HCT116 (cell line): Measurements from ENCODE around the gene AOC2. TPM values are rescaled to one million over a fixed set of nuclear protein-coding genes. Genes with fewer than 3 reads are reported as not detected.

Experiments
- ATAC-seq: fragments of 200-7000 bp; cut with Tn5 transposase; 2 replicates; pipeline ENCODE4 v1.9.1; 2020; ENCODE audit warnings: mild to moderate bottlenecking, moderate library complexity
- BruUV-seq: library from RNA; stranded (reverse); fragments of 400-500 nt; replicated peaks from 2 replicates; lab custom pipeline; 2021; lab: Mats Ljungman, UMichigan
- CTCF ChIA-PET: fragments of 300-600 bp; sonication (Branson Sonifier 250); formaldehyde crosslinking; loops from one replicate; lab custom pipeline; 2021; ENCODE audit warnings: antibody characterized with exemption; lab: Charles Lee
- POLR2A ChIA-PET: fragments of 300-600, 350-600 bp; sonication (Branson Sonifier 250); formaldehyde crosslinking; loops from one replicate; lab custom pipeline; 2021; ENCODE audit warnings: antibody characterized with exemption; lab: Charles Lee
- RAD21 ChIA-PET, 2 experiments: fragments of 300-600 bp; sonication (Branson Sonifier 250); formaldehyde crosslinking; loops; one replicate each; lab custom pipeline; 2023; ENCODE audit warnings: low total read pairs in 2 of 2; ENCODE audit not compliant: uncharacterized antibody in 2 of 2, unreplicated experiment in 2 of 2, low non-redundant PET in 1 of 2; lab: Charles Lee
- DNase-seq: peaks from one replicate; pipeline ENCODE4 v3.0.0-alpha.2; 2010; ENCODE audit warnings: low read depth, low spot score
- H2AFZ ChIP-seq: fragments of 200-600 bp; shearing (Covaris generic), sonication (generic); 2 replicates; pipeline ENCODE4 v1.6.1; 2017; ENCODE audit warnings: low read depth, mixed run types, mixed read lengths, antibody characterized with exemption, low read length; ENCODE audit not compliant: poor library complexity, severe bottlenecking
- H3K27ac ChIP-seq: 2 replicates; pipeline ENCODE4 v1.5.1; 2012; ENCODE audit warnings: low read depth, low read length
- H3K27me3 ChIP-seq: fragments of 200-600 bp; sonication (generic); 2 replicates; pipeline ENCODE4 v1.6.1; 2016; ENCODE audit warnings: mixed run types, low read length, mixed read lengths; ENCODE audit not compliant: insufficient read depth
- H3K36me3 ChIP-seq, 2 experiments: fragments of 200-500 bp in 1 of 2; fragments of 200-600 bp in 1 of 2; sonication (Bioruptor generic) in 1 of 2; sonication (generic) in 1 of 2; 2 replicates each; pipeline versions ENCODE4 v1.5.1 to v1.6.1; 2014 to 2016; ENCODE audit warnings: low read length in 2 of 2, inconsistent platforms in 1 of 2, mixed read lengths in 1 of 2, mixed run types in 1 of 2; ENCODE audit not compliant: insufficient read depth in 2 of 2, control insufficient read depth in 1 of 2
- H3K4me1 ChIP-seq, 2 experiments: fragments of 200-600 bp in 1 of 2; sonication (generic) in 1 of 2; 2 replicates each; pipeline versions ENCODE4 v1.5.1 to v1.6.1; 2012 to 2017; ENCODE audit warnings: low read length in 2 of 2, inconsistent platforms in 1 of 2, mild to moderate bottlenecking in 1 of 2, mixed read lengths in 1 of 2, mixed run types in 1 of 2, moderate library complexity in 1 of 2; ENCODE audit not compliant: insufficient read depth in 2 of 2, control insufficient read depth in 1 of 2
- H3K4me2 ChIP-seq: fragments of 200-600 bp; sonication (generic); 2 replicates; pipeline ENCODE4 v1.6.1; 2017; ENCODE audit warnings: mixed run types, low read length, mixed read lengths
- H3K4me3 ChIP-seq, 2 experiments: fragments of 200-600 bp in 1 of 2; sonication (generic) in 1 of 2; replicated peaks in 1 of 2; 2 replicates each; pipeline ENCODE4 v1.5.1; 2011 to 2016; ENCODE audit warnings: low read length in 2 of 2, control low read depth in 1 of 2, low read depth in 1 of 2, mild to moderate bottlenecking in 1 of 2, mixed read lengths in 1 of 2, mixed run types in 1 of 2
- H3K79me2 ChIP-seq: fragments of 200-600 bp; sonication (generic); 2 replicates; pipeline ENCODE4 v1.6.1; 2017; ENCODE audit warnings: mild to moderate bottlenecking, mixed run types, low read length, moderate library complexity, mixed read lengths; ENCODE audit not compliant: insufficient read depth
- H3K9ac ChIP-seq: fragments of 200-600 bp; sonication (generic); 2 replicates; pipeline ENCODE4 v1.6.1; 2016; ENCODE audit warnings: low read length, mixed read lengths
- H3K9me2 ChIP-seq: fragments of 200-600 bp; sonication (generic), shearing (Covaris generic); 2 replicates; pipeline ENCODE4 v1.6.1; 2017; ENCODE audit warnings: mixed run types, mild to moderate bottlenecking, moderate library complexity; ENCODE audit not compliant: insufficient read depth
- H3K9me3 ChIP-seq, 2 experiments: fragments of 200-500 bp in 1 of 2; fragments of 200-600 bp in 1 of 2; sonication (Bioruptor generic) in 1 of 2; sonication (generic) in 1 of 2; 2 replicates each; pipeline ENCODE4 v1.6.1; 2014 to 2017; ENCODE audit warnings: low read length in 2 of 2, mixed read lengths in 2 of 2, inconsistent platforms in 1 of 2, low read depth in 1 of 2, mild to moderate bottlenecking in 1 of 2, mixed run types in 1 of 2, moderate library complexity in 1 of 2; ENCODE audit not compliant: control insufficient read depth in 1 of 2, insufficient read depth in 1 of 2
- H4K20me1 ChIP-seq: fragments of 200-600 bp; sonication (generic), shearing (Covaris generic); 2 replicates; pipeline ENCODE4 v1.6.1; 2017; ENCODE audit warnings: mixed run types, mild to moderate bottlenecking, moderate library complexity; ENCODE audit not compliant: insufficient read depth
- CEBPB ChIP-seq: IDR thresholded peaks from 2 replicates; pipeline ENCODE4 v1.6.1; 2012; ENCODE audit warnings: low read depth
- EGR1 ChIP-seq: IDR thresholded peaks from 2 replicates; pipeline ENCODE4 v1.6.1; 2012; ENCODE audit warnings: low read depth
- EZH2 ChIP-seq: fragments of 200-600 bp; sonication (generic); IDR thresholded peaks from 2 replicates; pipeline ENCODE4 v1.6.1; 2017; ENCODE audit warnings: antibody characterized with exemption, mixed run types
- FOSL1 ChIP-seq: IDR thresholded peaks from 2 replicates; pipeline ENCODE4 v1.6.1; 2012; ENCODE audit warnings: low read depth
- POLR2AphosphoS5 ChIP-seq: IDR thresholded peaks from 2 replicates; pipeline ENCODE4 v1.6.1; 2011; ENCODE audit warnings: mild to moderate bottlenecking, low read depth, low read length, moderate library complexity
- RAD21 ChIP-seq: IDR thresholded peaks from 2 replicates; pipeline ENCODE4 v1.6.1; 2012; ENCODE audit warnings: low read depth, mild to moderate bottlenecking
- TCF7L2 ChIP-seq: IDR thresholded peaks from 2 replicates; pipeline ENCODE4 v1.7.0; 2011; ENCODE audit warnings: borderline replicate concordance, inconsistent platforms; ENCODE audit not compliant: insufficient read depth, insufficient read length; ENCODE audit errors: extremely low read depth
- ZFX ChIP-seq: fragments of 450-650 bp; IDR thresholded peaks from 2 replicates; pipeline ENCODE4 v1.6.1; 2017
- ZNF274 ChIP-seq: fragments of 200-500 bp; sonication (Bioruptor generic); IDR thresholded peaks from 2 replicates; pipeline ENCODE4 v1.6.1; 2014; ENCODE audit warnings: mild to moderate bottlenecking, low read depth, low read length, inconsistent platforms
- intact Hi-C: fragments of 100-400 bp; cut with micrococcal nuclease; formaldehyde crosslinking; loops from 2 replicates; pipeline ENCODE4 v1.10.0; 2022
- total RNA-seq: library from RNA; stranded (reverse); gene quantifications from one replicate; pipeline ENCODE4 v1.2.1, GENCODE V29; 2021; ENCODE audit not compliant: unreplicated experiment
- TF ChIP-seq, protein P1 (sequence below): IDR thresholded peaks from 2 replicates; pipeline ENCODE4 v1.6.1; 2012
- TF ChIP-seq, protein P2 (sequence below): IDR thresholded peaks from 2 replicates; pipeline ENCODE4 v1.6.1; 2012; ENCODE audit warnings: low read depth
- TF ChIP-seq, protein P3 (sequence below): IDR thresholded peaks from 2 replicates; pipeline ENCODE4 v1.6.1; 2011; ENCODE audit warnings: mild to moderate bottlenecking, low read length, moderate library complexity; ENCODE audit not compliant: insufficient replicate concordance; ENCODE audit errors: extremely low read depth

The AOC2 gene
- total RNA-seq, 1 experiment from 2014 or later: 8.0 TPM

DNA sequence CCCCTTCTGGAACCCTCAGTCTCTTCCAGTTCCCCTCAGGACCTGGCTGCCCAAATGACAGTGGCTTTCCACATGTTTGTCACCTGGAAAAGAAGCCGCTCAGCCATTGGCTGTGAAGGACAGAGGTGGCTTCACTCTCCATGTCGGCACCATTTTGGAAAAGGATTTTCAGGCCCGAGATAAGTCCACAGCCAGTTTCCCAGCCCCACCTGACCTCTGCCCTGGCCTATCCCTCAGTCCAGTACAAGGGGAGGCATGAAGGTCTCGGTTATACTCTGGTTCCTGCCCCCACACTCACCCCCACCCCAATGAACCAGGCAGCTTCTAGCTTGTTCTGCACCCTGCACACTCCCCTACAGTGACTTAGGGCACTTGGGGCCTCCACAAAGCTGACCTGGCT is 21.8 kb downstream of the AOC2 start:
- CTCF ChIA-PET: no interaction called here
- Histone ChIP-seq H3K9me2 (no peaks in the 10 kb centered on the region), H3K4me3 (no peak overlapping the region), H4K20me1 (no peaks in the 10 kb centered on the region), H3K36me3 (no peaks in the 10 kb centered on the region), H3K27ac (no peak overlapping the region), H2AFZ (no peak overlapping the region), H3K79me2 (no peaks in the 10 kb centered on the region), H3K4me1 (peaks cover 0 to 3% of the 10 kb centered on the region in 2 experiments; a peak in 1 of 4 replicates), H3K9me3 (no peaks in the 10 kb centered on the region), H3K4me2 (no peak overlapping the region), H3K27me3 (no peaks in the 10 kb centered on the region), H3K9ac (no peak overlapping the region)
- RAD21 ChIA-PET: no interaction called here
- BruUV-seq: no TSS peak
- no peak for ATAC-seq
- DNase-seq: no peak
- POLR2A ChIA-PET: no interaction called here
- TF ChIP-seq ZFX (no peak), EGR1 (no peak), POLR2AphosphoS5 (no peak), TCF7L2 (no peak), CEBPB (no peak), FOSL1 (no peak), RAD21 (no peak), ZNF274 (no peak), EZH2 (no peak)
- TF ChIP-seq, protein P1, sequence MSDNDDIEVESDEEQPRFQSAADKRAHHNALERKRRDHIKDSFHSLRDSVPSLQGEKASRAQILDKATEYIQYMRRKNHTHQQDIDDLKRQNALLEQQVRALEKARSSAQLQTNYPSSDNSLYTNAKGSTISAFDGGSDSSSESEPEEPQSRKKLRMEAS: no peak
- TF ChIP-seq, protein P2, sequence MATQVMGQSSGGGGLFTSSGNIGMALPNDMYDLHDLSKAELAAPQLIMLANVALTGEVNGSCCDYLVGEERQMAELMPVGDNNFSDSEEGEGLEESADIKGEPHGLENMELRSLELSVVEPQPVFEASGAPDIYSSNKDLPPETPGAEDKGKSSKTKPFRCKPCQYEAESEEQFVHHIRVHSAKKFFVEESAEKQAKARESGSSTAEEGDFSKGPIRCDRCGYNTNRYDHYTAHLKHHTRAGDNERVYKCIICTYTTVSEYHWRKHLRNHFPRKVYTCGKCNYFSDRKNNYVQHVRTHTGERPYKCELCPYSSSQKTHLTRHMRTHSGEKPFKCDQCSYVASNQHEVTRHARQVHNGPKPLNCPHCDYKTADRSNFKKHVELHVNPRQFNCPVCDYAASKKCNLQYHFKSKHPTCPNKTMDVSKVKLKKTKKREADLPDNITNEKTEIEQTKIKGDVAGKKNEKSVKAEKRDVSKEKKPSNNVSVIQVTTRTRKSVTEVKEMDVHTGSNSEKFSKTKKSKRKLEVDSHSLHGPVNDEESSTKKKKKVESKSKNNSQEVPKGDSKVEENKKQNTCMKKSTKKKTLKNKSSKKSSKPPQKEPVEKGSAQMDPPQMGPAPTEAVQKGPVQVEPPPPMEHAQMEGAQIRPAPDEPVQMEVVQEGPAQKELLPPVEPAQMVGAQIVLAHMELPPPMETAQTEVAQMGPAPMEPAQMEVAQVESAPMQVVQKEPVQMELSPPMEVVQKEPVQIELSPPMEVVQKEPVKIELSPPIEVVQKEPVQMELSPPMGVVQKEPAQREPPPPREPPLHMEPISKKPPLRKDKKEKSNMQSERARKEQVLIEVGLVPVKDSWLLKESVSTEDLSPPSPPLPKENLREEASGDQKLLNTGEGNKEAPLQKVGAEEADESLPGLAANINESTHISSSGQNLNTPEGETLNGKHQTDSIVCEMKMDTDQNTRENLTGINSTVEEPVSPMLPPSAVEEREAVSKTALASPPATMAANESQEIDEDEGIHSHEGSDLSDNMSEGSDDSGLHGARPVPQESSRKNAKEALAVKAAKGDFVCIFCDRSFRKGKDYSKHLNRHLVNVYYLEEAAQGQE: no peak
- TF ChIP-seq, protein P3, sequence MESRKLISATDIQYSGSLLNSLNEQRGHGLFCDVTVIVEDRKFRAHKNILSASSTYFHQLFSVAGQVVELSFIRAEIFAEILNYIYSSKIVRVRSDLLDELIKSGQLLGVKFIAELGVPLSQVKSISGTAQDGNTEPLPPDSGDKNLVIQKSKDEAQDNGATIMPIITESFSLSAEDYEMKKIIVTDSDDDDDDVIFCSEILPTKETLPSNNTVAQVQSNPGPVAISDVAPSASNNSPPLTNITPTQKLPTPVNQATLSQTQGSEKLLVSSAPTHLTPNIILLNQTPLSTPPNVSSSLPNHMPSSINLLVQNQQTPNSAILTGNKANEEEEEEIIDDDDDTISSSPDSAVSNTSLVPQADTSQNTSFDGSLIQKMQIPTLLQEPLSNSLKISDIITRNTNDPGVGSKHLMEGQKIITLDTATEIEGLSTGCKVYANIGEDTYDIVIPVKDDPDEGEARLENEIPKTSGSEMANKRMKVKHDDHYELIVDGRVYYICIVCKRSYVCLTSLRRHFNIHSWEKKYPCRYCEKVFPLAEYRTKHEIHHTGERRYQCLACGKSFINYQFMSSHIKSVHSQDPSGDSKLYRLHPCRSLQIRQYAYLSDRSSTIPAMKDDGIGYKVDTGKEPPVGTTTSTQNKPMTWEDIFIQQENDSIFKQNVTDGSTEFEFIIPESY: no peak
- intact Hi-C loops: no loop called here
